NCI-H1694 (cell line): ENCODE data around the gene RAB23.

Source experiments
- DNase-seq: peaks from one replicate; lab custom pipeline; 2025; lab: John Stamatoyannopoulos, UW

The RAB23 gene

GRCh38 chr6:57180596-57180995, 41.5 kb downstream of the RAB23 start:
- DNase-seq, result no peak

- DNase-seq, result no peak
Observed at GRCh38 chr6:57177545-57178265, 44.4 kb downstream of the RAB23 start.

- no peak for DNase-seq
Observed at GRCh38 chr6:57174511-57174907, 47.6 kb downstream of the RAB23 start.

GRCh38 chr6:57173886-57174510, 48.1 kb downstream of the RAB23 start:
- DNase-seq, result no peak

- DNase-seq, result no peak
Observed at GRCh38 chr6:57173056-57173885, 48.8 kb downstream of the RAB23 start.

GRCh38 chr6:57172136-57173055, 49.7 kb downstream of the RAB23 start, which contains the start of gene BAG2:
TSS of gene BAG2 (plus strand) at chr6:57172326. CDS start at chr6:57172698, 372 bp downstream.
- peak; percentile 51 for DNase-seq

GRCh38 chr6:57165080-57165479, 57.0 kb downstream of the RAB23 start:
- DNase-seq, result no peak

- no peak for DNase-seq
Observed at GRCh38 chr6:57163956-57164355, 58.2 kb downstream of the RAB23 start.

GRCh38 chr6:57162516-57162915, 59.6 kb downstream of the RAB23 start:
- no peak for DNase-seq

GRCh38 chr6:57162028-57162427, 60.1 kb downstream of the RAB23 start:
- no peak for DNase-seq

GRCh38 chr6:57159127-57159526, 63.0 kb downstream of the RAB23 start:
- DNase-seq, result no peak

- DNase-seq, result no peak
Observed at GRCh38 chr6:57158658-57159057, 63.4 kb downstream of the RAB23 start.

- DNase-seq, result no peak
Observed at GRCh38 chr6:57147955-57148858, 73.9 kb downstream of the RAB23 start.

- DNase-seq, result no peak
Observed at GRCh38 chr6:57147401-57147800, 74.7 kb downstream of the RAB23 start.

- DNase-seq, result no peak
Observed at GRCh38 chr6:57143690-57144089, 78.4 kb downstream of the RAB23 start.

GRCh38 chr6:57142178-57142525, 80.0 kb downstream of the RAB23 start:
- DNase-seq, result no peak

- DNase-seq, result no peak
Observed at GRCh38 chr6:57141451-57142177, 80.5 kb downstream of the RAB23 start.

GRCh38 chr6:57138026-57138425, 84.1 kb downstream of the RAB23 start:
- no peak for DNase-seq

- no peak for DNase-seq
Observed at GRCh38 chr6:57137350-57137749, 84.8 kb downstream of the RAB23 start.
